GM19395 (cell line): Measurements from ENCODE around the gene CAMK2G.

Source experiments
- ATAC-seq: cut with Tn5 transposase; IDR thresholded peaks from one replicate; pipeline ENCODE4 v1.9.1; 2021; ENCODE audit warnings: mild to moderate bottlenecking, moderate library complexity; ENCODE audit not compliant: unreplicated experiment

CAMK2G gene

GRCh38 chr10:73884017-73884416, 9.7 kb upstream of the CAMK2G start:
- ATAC-seq: no peak

- ATAC-seq: no peak
Observed at GRCh38 chr10:73881221-73881919, 7.0 kb upstream of the CAMK2G start.

- peak; percentile 72 for ATAC-seq
Observed at GRCh38 chr10:73879296-73880173, 5.2 kb upstream of the CAMK2G start.

- no peak for ATAC-seq
Observed at GRCh38 chr10:73878365-73878764, 4.0 kb upstream of the CAMK2G start.

GRCh38 chr10:73877533-73878160, 3.3 kb upstream of the CAMK2G start:
- no peak for ATAC-seq

GRCh38 chr10:73876971-73877370, 2.6 kb upstream of the CAMK2G start:
- ATAC-seq: no peak

GRCh38 chr10:73876566-73876965, 2.2 kb upstream of the CAMK2G start:
- ATAC-seq: no peak

GRCh38 chr10:73876157-73876556, 1.8 kb upstream of the CAMK2G start:
- no peak for ATAC-seq

GRCh38 chr10:73875139-73875475, 752 bp upstream of the CAMK2G start:
- ATAC-seq: peak; percentile 39

GRCh38 chr10:73873838-73874215, 528 bp downstream of the CAMK2G start:
- ATAC-seq: no peak

- no peak for ATAC-seq
Observed at GRCh38 chr10:73873142-73873837, 1.1 kb downstream of the CAMK2G start.

GRCh38 chr10:73872190-73872710, 2.1 kb downstream of the CAMK2G start:
- no peak for ATAC-seq

- no peak for ATAC-seq
Observed at GRCh38 chr10:73871295-73872189, 2.8 kb downstream of the CAMK2G start.

GRCh38 chr10:73868655-73869195, 5.6 kb downstream of the CAMK2G start:
- no peak for ATAC-seq

GRCh38 chr10:73867871-73868631, 6.3 kb downstream of the CAMK2G start:
- no peak for ATAC-seq

- no peak for ATAC-seq
Observed at GRCh38 chr10:73867126-73867807, 7.1 kb downstream of the CAMK2G start.

- no peak for ATAC-seq
Observed at GRCh38 chr10:73866621-73867020, 7.7 kb downstream of the CAMK2G start.
